HT-29 (cell line): ENCODE measurements around the gene ARFRP1. TPM values are rescaled to one million over a fixed set of nuclear protein-coding genes. Genes with fewer than 3 reads are reported as not detected.
A peak's percentile ranks its signal among the peaks of the same experiment; 100 is the strongest.

ENCODE experiments used
- DNase-seq: peaks from one replicate; pipeline ENCODE4 v3.0.0-alpha.2; 2015; ENCODE audit warnings: low spot score
- total RNA-seq: library from RNA; depleted of rRNA; stranded (reverse); fragments of >200 nt; shearing (Covaris generic); gene quantifications from 2 replicates; pipeline ENCODE4 v1.2.3, GENCODE V29; 2014

Gene ARFRP1
- total RNA-seq, 1 experiment from 2014 or later = 86.1 TPM

DNA sequence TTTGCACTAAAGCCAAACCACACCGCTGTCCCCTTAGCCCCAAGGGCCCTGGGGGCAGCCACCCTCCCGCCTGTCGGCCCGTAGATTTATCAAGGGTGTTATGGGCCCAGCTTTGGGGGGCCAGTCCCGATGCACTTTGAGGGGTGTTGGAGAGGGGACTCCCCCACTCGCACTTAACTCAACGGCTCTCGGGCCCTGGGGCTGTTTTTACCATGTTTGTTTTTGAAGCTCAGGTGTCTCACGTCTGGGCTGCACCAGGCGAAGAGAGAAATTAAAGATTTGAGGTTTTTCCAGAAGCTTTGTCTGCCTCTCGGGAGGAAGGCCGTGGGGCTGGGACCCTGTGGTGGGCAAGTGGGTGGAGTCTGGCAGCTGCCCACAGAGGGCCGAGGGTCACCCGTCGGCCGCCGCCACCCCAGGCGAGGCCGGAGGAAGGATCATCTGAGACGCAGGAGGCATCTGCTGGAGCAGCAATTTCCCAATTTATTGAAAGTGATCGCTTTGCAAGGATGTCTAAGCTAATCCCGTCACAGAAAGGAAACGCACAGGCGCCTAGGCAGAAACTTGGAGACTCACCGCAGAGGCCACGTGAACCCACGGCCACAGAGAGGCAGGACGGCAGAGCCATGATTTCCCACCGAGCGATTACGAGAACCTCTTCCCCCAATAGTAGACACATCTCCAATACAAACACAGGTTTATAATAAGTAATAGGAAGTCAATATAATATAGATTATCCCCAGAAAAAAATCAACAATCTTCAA, 35.6 kb upstream of the ARFRP1 start:
- DNase-seq = no peak

- no peak for DNase-seq
These were observed 34.7 kb upstream of the ARFRP1 start for GRCh38 chr20:63742381-63743024.

DNA sequence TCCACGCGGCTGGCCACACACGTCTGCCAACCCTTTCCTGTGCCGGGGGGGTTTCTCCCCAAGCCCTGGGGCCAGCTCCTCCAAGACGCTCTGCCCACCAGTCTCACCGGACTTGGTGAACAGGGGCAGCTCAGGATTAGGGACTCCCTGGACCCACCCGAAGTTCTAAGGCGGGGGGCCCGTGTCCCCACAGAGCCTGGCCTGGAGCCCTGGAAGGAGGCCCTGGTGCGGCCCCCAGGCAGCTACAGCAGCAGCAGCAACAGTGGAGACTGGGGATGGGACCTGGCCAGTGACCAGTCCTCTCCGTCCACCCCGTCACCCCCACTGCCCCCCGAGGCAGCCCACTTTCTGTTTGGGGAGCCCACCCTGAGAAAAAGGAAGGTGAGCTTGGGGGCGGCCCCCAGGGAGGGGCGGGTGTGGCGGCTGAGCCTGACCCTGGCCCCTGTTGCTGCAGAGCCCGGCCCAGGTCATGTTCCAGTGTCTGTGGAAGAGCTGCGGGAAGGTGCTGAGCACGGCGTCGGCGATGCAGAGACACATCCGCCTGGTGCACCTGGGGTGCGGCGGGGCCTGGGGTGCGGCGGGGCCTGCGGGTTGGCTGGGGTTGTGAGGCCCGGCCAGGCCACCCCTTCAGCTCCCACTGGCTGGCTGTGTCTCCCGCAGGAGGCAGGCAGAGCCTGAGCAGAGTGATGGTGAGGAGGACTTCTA, 34.1 kb upstream of the ARFRP1 start:
- no peak for DNase-seq

GRCh38 chr20:63741354-63741675, 33.5 kb upstream of the ARFRP1 start:
- DNase-seq = no peak

GRCh38 chr20:63740627-63741353, 33.0 kb upstream of the ARFRP1 start:
- peak; percentile 98 for DNase-seq

DNA sequence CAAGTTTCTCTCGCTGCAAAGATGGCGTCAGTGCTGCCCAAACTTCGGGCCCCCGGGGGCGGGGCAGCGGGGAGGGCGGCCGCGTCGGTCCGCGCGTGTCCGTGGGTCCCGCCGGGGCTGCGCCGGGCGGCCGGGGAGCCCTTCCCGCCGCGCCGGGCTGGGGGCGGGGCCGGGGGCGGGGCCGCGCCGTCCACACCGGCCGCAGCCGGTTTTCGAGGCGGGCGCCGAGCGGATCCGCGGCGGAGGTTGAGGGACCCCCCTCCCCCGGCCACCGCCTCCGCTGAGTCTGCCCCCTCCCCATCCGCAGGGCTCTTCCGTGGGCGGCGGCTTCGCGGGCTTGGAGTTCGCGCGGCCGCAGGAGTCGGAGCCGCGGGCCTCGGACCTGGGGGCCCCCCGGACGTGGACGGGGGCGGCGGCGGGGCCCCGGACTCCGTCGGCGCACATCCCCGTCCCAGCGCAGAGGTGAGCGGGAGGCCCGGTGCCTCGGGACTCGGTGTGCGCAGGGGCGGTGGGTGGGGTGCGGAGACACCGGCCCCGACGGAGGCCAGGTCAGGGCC, 32.4 kb upstream of the ARFRP1 start:
- DNase-seq = peak; percentile 50

- DNase-seq = peak; percentile 89
These were observed 31.6 kb upstream of the ARFRP1 start, which contains the start of gene SLC2A4RG for GRCh38 chr20:63739130-63740069. Gene SLC2A4RG (plus strand): TSS chr20:63739776. CDS start chr20:63739913, 137 bp downstream.

DNA sequence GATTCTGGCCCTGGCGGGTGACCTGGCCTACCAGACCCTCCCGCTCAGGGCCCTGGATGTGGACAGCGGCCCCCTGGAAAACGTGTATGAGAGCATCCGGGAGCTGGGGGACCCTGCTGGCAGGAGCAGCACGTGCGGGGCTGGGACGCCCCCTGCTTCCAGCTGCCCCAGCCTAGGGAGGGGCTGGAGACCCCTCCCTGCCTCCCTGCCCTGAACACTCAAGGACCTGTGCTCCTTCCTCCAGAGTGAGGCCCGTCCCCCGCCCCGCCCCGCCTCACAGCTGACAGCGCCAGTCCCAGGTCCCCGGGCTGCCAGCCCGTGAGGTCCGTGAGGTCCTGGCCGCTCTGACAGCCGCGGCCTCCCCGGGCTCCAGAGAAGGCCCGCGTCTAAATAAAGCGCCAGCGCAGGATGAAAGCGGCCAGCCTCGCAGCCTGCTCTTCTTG, 30.9 kb upstream of the ARFRP1 start:
- DNase-seq = peak; percentile 82

GRCh38 chr20:63737945-63738686, 30.3 kb upstream of the ARFRP1 start:
- peak; percentile 54 for DNase-seq

DNA sequence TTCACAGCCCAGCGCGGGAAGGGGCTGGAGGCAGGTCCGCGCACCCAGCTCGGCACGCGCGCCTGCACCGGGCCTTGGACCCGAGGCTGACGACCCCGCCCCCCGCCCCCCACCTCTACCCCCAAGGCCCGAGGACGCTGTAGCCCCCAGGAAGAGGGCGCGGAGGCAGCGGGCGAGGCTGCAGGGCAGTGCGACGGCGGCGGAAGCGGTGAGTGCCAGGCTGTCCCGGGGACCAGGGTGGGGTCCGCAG, 29.8 kb upstream of the ARFRP1 start:
- DNase-seq = no peak

DNA sequence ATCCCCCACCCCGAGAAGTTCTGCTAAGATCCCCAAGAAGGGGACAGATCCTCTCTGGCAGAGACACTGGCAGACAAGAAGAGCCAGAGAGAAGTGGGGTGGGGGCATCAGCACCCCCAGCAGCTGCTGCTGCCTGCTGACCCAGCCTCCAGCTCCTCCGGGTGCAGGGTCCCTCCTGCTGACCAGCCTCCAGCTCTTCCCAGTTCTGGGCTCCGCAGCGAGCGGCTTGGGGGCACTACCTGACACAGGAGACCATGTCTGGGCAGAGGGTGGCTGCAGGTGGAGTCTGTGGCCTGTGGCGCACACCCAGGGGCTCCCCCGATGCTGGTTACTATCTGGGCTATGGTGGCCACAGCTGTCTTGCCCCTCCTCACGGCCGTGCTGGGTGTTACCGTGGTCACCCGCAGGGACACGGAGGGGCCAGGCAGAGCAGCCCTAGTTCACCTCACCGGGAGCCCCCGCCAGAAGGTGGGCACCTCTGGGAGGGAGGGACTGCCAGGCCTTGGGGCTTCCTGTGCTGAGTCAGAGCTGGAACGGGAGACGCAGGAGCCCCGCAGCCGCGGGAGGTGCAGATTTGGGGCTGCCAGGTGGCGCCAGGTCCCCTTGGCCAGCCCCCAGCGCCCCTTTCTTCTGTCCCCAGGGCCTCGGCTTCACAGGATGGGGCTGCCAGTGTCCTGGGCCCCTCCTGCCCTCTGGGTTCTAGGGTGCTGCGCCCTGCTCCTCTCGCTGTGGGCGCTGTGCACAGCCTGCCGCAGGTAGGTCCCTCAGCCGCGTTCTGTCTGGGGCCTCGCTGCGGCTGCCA, 29.3 kb upstream of the ARFRP1 start:
- DNase-seq = peak; percentile 77

- peak; percentile 91 for DNase-seq
These were observed 28.3 kb upstream of the ARFRP1 start, which contains the start of gene LIME1 for GRCh38 chr20:63735859-63736718. Gene LIME1 (plus strand): TSS chr20:63736664. CDS start chr20:63737550, 886 bp downstream.

DNA sequence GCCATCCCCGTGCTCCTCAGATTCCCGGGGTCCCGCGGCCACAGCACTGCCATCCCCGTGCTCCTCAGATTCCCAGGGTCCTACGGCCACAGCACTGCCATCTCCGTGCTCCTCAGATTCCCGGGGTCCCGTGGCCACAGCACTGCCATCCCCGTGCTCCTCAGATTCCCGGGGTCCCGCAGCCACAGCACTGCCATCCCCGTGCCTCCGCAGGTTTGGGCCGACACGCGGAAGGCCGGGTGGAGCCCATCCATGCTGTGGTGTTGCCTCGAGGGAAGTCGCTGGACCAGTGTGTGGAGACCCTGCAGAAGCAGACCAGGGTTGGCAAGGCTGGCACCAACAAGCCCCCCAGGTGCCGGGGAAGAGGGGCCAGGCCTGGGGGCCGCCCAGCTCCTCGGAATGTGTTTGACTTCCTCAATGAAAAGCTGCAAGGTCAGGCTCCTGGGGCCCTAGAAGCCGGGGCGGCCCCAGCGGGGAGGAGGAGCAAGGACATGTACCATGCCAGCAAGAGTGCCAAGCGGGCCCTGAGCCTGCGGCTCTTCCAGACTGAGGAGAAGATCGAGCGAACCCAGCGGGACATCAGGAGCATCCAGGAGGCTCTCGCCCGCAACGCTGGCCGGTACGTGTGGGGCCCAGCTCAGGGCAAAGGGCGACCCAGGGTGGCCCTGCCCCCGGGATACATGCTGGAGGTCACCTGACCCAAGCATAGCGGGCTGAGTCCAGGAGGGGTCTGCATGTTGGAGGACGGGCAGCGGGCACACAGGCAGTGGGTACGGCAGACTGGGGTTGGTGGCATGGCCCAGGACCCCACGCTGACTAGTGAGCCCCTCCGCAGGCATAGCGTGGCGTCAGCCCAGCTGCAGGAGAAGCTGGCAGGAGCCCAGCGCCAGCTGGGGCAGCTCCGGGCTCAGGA, 27.4 kb upstream of the ARFRP1 start:
- no peak for DNase-seq

DNA sequence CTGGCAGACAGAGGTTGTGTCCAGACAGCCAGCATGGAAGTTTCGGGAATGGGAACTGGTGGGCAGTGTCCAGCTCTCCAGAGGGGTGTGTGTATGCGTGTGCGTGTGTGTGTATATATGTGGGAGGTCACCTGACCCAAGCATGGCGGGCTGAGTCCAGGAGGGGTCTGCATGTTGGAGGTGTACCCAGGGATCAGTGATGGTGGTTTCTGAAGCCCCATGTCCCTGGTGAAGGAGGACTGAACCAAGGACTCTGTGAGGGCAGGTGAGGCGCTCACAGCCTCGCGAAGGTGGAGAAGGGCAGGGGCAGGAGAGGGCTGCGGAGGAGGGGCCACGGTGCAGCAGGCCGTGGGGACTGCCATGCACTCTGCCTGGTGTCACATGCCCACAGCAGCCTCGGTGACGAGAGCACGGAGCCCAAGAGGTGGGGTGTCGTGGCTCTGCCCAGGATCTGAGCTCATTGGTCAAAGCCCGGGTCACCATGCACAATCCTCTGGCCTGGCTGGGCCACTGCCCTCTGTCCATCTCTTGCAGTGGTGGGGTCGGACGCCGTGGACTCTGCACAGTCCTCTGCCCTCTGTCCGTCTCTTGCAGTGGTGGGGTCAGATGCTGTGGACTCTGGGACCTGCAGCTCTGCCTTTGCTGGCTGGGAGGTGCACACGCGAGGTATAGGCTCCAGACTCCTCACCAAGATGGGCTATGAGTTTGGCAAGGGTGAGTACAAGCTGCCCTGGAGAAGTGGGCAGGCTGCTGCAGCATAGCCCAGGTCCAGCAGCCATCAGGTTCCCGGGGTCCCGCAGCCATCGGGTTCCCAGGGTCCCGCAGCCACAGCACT, 26.6 kb upstream of the ARFRP1 start:
- no peak for DNase-seq

DNA sequence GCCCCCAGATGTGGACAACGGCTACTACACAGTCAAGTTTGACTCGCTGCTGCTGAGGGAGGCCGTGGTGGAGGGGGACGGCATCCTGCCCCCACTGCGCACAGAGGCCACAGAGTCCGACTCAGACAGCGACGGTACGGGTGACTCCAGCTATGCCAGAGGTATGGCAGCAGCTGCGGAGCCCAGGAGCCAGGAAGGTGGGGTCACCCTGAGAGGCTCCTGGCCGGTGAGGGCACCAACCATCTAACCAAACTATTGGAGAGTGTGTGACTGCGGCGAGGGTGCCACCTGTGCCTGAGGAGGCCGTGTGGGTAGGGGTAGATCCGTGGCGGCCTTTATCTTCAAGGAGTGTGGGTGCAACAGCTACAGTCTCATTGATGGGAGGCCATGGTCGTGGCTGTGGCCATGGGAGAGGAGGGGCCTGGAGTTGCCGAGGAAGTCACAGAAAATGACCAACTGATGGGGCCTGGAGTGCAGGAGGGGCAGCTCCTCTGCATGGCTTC, 25.9 kb upstream of the ARFRP1 start:
- no peak for DNase-seq

DNA sequence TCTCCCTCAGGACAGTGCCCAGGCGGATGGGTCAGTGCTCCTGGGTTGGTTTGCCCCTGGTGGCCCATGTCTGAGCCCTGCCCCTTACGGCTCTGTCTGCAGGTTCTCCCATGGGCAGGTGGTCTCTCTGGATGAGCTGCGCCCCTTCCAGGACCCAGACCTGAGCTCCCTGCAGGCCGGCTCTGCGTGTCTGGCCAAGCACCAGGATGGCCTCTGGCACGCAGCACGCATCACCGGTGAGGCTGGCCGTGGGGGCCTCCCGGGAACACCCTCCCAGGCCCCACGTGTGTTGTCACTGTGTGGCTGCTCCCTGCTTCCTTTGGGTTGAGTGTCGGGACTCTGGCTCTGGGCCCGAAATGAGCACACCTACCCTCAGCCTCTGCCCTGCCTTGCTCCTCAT, 25.3 kb upstream of the ARFRP1 start:
- DNase-seq = no peak
